HEK293 (cell line): Measurements from ENCODE around the gene STEAP3.
A peak's percentile ranks its signal among the peaks of the same experiment; 100 is the strongest.

Source experiments
- CTCF ChIA-PET: fragments of 350-600 bp; formaldehyde crosslinking; extraction: SDS; loops from one replicate; lab custom pipeline; 2021; ENCODE audit warnings: antibody characterized with exemption; lab: Yijun Ruan, JAX
- POLR2A ChIA-PET: fragments of 300-600 bp; formaldehyde crosslinking; extraction: SDS; loops from one replicate; lab custom pipeline; 2020; ENCODE audit warnings: antibody characterized with exemption, inconsistent platforms; lab: Yijun Ruan, JAX
- H3K27ac ChIP-seq: fragments of 200-500 bp; sonication (Bioruptor generic); 2 replicates; pipeline ENCODE4 v1.5.1; 2014; ENCODE audit warnings: low read depth, low read length, control low read depth, inconsistent platforms; ENCODE audit errors: extremely low read depth
- H3K36me3 ChIP-seq, 2 experiments: fragments of 200-500 bp in 1 of 2; sonication (Bioruptor generic) in 1 of 2; 1 replicate in 1 of 2; 2 replicates in 1 of 2; pipeline ENCODE4 v1.5.1; 2014 to 2017; ENCODE audit warnings: inconsistent platforms in 2 of 2, low read length in 2 of 2; ENCODE audit not compliant: control insufficient read depth in 2 of 2, insufficient read depth in 1 of 2
- H3K4me1 ChIP-seq: fragments of 200-500 bp; sonication (Bioruptor generic); 2 replicates; pipeline ENCODE4 v1.5.1; 2014; ENCODE audit warnings: mild to moderate bottlenecking, low read length, inconsistent platforms; ENCODE audit not compliant: control insufficient read depth, insufficient read depth
- H3K4me3 ChIP-seq: 2 replicates; pipeline ENCODE4 v1.5.1; 2011; ENCODE audit warnings: low read depth, mild to moderate bottlenecking, control low read depth, low read length, moderate library complexity
- H3K9me3 ChIP-seq: fragments of 200-500 bp; sonication (Bioruptor generic); 2 replicates; pipeline ENCODE4 v1.5.1; 2014; ENCODE audit warnings: low read depth, low read length, inconsistent platforms; ENCODE audit not compliant: control insufficient read depth, insufficient read depth
- BCL11A ChIP-seq: fragments of 450-650 bp; formaldehyde crosslinking; IDR thresholded peaks from 2 replicates; pipeline ENCODE4 v1.5.1; 2016; ENCODE audit warnings: low read depth, missing biosample characterization, missing genetic modification characterization
- EGR2 ChIP-seq: fragments of 450-650 bp; formaldehyde crosslinking; IDR thresholded peaks from 2 replicates; pipeline ENCODE4 v1.5.1; 2016; ENCODE audit warnings: low read depth, missing biosample characterization, missing genetic modification characterization
- KLF10 ChIP-seq: fragments of 450-650 bp; IDR thresholded peaks from 2 replicates; pipeline ENCODE4 v1.5.1; 2018; ENCODE audit warnings: missing biosample characterization, mild to moderate bottlenecking, missing genetic modification characterization
- PRDM1 ChIP-seq: fragments of 450-650 bp; formaldehyde crosslinking; IDR thresholded peaks from 2 replicates; pipeline ENCODE4; 2016; ENCODE audit warnings: missing biosample characterization, missing genetic modification characterization
- REPIN1 ChIP-seq: fragments of 450-650 bp; formaldehyde crosslinking; IDR thresholded peaks from 2 replicates; pipeline ENCODE4 v1.5.1; 2017; ENCODE audit warnings: missing biosample characterization, missing genetic modification characterization, low read depth
- ZFHX2 ChIP-seq: fragments of 450-650 bp; formaldehyde crosslinking; conservative IDR thresholded peaks from 2 replicates; pipeline ENCODE4 v1.5.1; 2016; ENCODE audit warnings: missing biosample characterization, missing genetic modification characterization
- ZNF133 ChIP-seq: fragments of 450-650 bp; formaldehyde crosslinking; IDR thresholded peaks from 2 replicates; pipeline ENCODE4 v1.5.1; 2016; ENCODE audit warnings: missing biosample characterization, missing genetic modification characterization
- ZNF214 ChIP-seq: fragments of 450-650 bp; formaldehyde crosslinking; IDR thresholded peaks from 2 replicates; pipeline ENCODE4 v1.5.1; 2017; ENCODE audit warnings: missing biosample characterization, mild to moderate bottlenecking, missing genetic modification characterization, borderline replicate concordance
- ZNF654 ChIP-seq: fragments of 450-650 bp; formaldehyde crosslinking; IDR thresholded peaks from 2 replicates; pipeline ENCODE4 v1.5.1; 2016; ENCODE audit warnings: low read depth, missing biosample characterization, missing genetic modification characterization
- TF ChIP-seq, protein P1 (sequence below): fragments of 450-650 bp; formaldehyde crosslinking; IDR thresholded peaks from 2 replicates; pipeline ENCODE4 v1.5.1; 2016; ENCODE audit warnings: missing biosample characterization, missing genetic modification characterization
- TF ChIP-seq, protein P2 (sequence below): fragments of 450-650 bp; formaldehyde crosslinking; IDR thresholded peaks from 2 replicates; pipeline ENCODE4 v1.5.1; 2016; ENCODE audit warnings: missing biosample characterization, missing genetic modification characterization
- TF ChIP-seq, protein P3 (sequence below): fragments of 450-650 bp; formaldehyde crosslinking; IDR thresholded peaks from 2 replicates; pipeline ENCODE4 v1.5.1; 2016; ENCODE audit warnings: missing biosample characterization, missing genetic modification characterization
- TF ChIP-seq, protein P4 (sequence below): fragments of 450-650 bp; formaldehyde crosslinking; IDR thresholded peaks from 2 replicates; pipeline ENCODE4 v1.5.1; 2017; ENCODE audit warnings: missing biosample characterization, missing genetic modification characterization
- TF ChIP-seq, protein P5 (sequence below): fragments of 450-650 bp; formaldehyde crosslinking; IDR thresholded peaks from 2 replicates; pipeline ENCODE4 v1.5.1; 2016; ENCODE audit warnings: missing biosample characterization, missing genetic modification characterization
- TF ChIP-seq, protein P6 (sequence below): fragments of 450-650 bp; formaldehyde crosslinking; IDR thresholded peaks from 2 replicates; pipeline ENCODE4 v1.5.1; 2016; ENCODE audit warnings: missing biosample characterization, missing genetic modification characterization

The STEAP3 gene

DNA sequence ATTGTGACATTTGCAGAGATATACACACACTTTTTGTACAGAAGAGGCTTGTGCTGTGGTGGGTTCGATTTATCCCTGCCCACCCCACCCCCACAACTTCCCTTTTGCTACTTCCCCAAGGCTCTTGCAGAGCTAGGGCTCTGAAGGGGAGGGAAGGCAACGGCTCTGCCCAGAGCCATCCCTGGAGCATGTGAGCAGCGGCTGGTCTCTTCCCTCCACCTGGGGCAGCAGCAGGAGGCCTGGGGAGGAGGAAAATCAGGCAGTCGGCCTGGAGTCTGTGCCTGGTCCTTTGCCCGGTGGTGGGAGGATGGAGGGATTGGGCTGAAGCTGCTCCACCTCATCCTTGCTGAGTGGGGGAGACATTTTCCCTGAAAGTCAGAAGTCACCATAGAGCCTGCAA, 40.0 kb downstream of the STEAP3 start:
- Histone ChIP-seq H3K36me3 (peaks cover 0 to 9% of the 10 kb centered on the region in 2 experiments; a peak in 1 of 3 replicates), H3K9me3 (no peaks in the 10 kb centered on the region), H3K27ac (no peak overlapping the region), H3K4me1 (no peaks in the 10 kb centered on the region), H3K4me3 (no peak overlapping the region)
- TF ChIP-seq, protein P1, sequence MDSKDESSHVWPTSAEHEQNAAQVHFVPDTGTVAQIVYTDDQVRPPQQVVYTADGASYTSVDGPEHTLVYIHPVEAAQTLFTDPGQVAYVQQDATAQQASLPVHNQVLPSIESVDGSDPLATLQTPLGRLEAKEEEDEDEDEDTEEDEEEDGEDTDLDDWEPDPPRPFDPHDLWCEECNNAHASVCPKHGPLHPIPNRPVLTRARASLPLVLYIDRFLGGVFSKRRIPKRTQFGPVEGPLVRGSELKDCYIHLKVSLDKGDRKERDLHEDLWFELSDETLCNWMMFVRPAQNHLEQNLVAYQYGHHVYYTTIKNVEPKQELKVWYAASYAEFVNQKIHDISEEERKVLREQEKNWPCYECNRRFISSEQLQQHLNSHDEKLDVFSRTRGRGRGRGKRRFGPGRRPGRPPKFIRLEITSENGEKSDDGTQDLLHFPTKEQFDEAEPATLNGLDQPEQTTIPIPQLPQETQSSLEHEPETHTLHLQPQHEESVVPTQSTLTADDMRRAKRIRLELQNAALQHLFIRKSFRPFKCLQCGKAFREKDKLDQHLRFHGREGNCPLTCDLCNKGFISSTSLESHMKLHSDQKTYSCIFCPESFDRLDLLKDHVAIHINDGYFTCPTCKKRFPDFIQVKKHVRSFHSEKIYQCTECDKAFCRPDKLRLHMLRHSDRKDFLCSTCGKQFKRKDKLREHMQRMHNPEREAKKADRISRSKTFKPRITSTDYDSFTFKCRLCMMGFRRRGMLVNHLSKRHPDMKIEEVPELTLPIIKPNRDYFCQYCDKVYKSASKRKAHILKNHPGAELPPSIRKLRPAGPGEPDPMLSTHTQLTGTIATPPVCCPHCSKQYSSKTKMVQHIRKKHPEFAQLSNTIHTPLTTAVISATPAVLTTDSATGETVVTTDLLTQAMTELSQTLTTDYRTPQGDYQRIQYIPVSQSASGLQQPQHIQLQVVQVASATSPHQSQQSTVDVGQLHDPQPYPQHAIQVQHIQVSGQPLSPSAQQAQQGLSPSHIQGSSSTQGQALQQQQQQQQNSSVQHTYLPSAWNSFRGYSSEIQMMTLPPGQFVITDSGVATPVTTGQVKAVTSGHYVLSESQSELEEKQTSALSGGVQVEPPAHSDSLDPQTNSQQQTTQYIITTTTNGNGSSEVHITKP, result 0 out of 2 replicates have a peak, but pooled peaks have one; percentile 30
- no peak for TF ChIP-seq ZNF133 (tag by site-specific recombination)
- ChIA-PET POLR2A (no interaction called here), CTCF (interaction anchor here (0.8 to 4.4 kb wide), 7 partner anchors 12 to 380 kb away, joined by 5 to 53 read pairs (median 6); no protein-coding TSS in a partner anchor)

DNA sequence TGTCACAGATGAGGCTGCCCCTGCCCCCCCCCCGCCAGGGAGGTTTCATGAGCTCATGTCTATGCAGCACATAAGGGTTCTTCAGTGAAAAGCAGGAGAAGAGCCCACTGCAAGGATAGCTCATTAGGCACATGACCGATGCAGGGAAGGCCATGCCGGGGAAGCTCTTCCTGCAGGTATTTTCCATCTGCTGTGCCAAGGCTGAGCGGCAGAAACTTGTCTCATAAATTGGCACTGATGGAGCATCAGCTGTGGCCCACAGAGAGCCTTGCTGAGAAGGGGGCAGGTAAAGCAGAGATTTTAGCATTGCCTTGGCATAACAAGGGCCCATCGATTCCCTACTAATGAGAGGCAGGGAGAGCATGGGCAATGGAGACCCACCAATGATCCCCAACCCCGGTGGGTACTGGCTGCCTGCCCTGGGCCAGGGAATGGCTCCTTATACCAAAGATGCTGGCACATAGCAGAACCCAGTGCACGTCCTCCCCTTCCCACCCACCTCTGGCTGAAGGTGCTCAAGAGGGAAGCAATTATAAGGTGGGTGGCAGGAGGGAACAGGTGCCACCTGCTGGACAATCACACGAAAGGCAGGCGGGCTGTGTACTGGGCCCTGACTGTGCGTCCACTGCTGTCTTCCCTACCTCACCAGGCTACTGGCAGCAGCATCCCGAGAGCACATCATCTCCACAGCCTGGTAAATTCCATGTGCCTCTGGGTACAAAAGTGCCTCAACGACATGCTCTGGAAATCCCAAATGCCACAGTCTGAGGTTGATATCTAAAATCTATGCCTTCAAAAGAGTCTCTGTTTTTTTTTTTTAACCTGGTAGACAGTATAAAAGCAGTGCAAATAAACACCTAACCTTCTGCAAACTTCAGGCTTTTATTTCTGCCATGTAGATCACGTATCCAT, 41.4 kb downstream of the STEAP3 start:
- ChIA-PET CTCF (interaction anchor here (0.5 to 4.4 kb wide), 26 partner anchors 9 to 383 kb away, joined by 3 to 53 read pairs (median 6); partner anchors contain the start of gene STEAP3), POLR2A (no interaction called here)
- Histone ChIP-seq H3K4me3 (no peak overlapping the region), H3K36me3 (peaks cover 0 to 9% of the 10 kb centered on the region in 2 experiments; a peak in 1 of 3 replicates), H3K9me3 (no peaks in the 10 kb centered on the region), H3K4me1 (no peaks in the 10 kb centered on the region), H3K27ac (no peak overlapping the region)
- TF ChIP-seq, protein P2, sequence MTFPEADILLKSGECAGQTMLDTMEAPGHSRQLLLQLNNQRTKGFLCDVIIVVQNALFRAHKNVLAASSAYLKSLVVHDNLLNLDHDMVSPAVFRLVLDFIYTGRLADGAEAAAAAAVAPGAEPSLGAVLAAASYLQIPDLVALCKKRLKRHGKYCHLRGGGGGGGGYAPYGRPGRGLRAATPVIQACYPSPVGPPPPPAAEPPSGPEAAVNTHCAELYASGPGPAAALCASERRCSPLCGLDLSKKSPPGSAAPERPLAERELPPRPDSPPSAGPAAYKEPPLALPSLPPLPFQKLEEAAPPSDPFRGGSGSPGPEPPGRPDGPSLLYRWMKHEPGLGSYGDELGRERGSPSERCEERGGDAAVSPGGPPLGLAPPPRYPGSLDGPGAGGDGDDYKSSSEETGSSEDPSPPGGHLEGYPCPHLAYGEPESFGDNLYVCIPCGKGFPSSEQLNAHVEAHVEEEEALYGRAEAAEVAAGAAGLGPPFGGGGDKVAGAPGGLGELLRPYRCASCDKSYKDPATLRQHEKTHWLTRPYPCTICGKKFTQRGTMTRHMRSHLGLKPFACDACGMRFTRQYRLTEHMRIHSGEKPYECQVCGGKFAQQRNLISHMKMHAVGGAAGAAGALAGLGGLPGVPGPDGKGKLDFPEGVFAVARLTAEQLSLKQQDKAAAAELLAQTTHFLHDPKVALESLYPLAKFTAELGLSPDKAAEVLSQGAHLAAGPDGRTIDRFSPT (tag by site-specific recombination), result no peak
- TF ChIP-seq, protein P3, sequence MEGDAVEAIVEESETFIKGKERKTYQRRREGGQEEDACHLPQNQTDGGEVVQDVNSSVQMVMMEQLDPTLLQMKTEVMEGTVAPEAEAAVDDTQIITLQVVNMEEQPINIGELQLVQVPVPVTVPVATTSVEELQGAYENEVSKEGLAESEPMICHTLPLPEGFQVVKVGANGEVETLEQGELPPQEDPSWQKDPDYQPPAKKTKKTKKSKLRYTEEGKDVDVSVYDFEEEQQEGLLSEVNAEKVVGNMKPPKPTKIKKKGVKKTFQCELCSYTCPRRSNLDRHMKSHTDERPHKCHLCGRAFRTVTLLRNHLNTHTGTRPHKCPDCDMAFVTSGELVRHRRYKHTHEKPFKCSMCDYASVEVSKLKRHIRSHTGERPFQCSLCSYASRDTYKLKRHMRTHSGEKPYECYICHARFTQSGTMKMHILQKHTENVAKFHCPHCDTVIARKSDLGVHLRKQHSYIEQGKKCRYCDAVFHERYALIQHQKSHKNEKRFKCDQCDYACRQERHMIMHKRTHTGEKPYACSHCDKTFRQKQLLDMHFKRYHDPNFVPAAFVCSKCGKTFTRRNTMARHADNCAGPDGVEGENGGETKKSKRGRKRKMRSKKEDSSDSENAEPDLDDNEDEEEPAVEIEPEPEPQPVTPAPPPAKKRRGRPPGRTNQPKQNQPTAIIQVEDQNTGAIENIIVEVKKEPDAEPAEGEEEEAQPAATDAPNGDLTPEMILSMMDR (tag by site-specific recombination), result peak; percentile 78
- peak; percentile 70 for TF ChIP-seq EGR2 (tag by site-specific recombination)
- peak; percentile 61; the same call in 1 of the 2 replicates for TF ChIP-seq ZNF214
- peak; percentile 65 for TF ChIP-seq ZNF654 (tag by site-specific recombination)
- peak; percentile 79 for TF ChIP-seq ZFHX2 (tag by site-specific recombination)

DNA sequence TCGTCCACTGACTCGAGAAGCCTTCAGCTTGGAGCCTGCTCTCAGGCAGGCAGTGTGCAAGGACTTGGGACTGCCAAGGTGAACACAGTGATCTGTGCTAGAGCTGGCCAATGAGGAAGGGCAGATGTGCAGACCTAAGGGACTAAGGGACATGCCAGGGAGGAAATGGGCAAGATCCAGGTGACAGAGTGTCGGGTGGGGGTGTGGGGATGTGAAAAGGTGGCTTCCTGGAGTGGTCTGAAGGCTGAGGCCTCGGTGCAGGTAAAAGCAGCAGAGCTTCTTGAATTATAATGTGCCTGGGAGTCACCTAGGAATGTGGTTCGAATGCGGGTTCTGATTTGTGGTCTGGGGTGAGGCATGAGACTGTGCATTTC, 42.0 kb downstream of the STEAP3 start:
- Histone ChIP-seq H3K4me1 (no peaks in the 10 kb centered on the region), H3K4me3 (no peak overlapping the region), H3K9me3 (no peaks in the 10 kb centered on the region), H3K27ac (no peak overlapping the region), H3K36me3 (peaks cover 0 to 9% of the 10 kb centered on the region in 2 experiments; a peak in 1 of 3 replicates)
- ChIA-PET CTCF (interaction anchor here (0.5 to 4.4 kb wide), 15 partner anchors 9 to 384 kb away, joined by 3 to 53 read pairs (median 7); partner anchors contain the start of gene STEAP3), POLR2A (no interaction called here)
- TF ChIP-seq BCL11A (tag by site-specific recombination) (no peak), PRDM1 (tag by site-specific recombination) (no peak), REPIN1 (tag by site-specific recombination) (no peak), KLF10 (no peak)
- TF ChIP-seq, protein P4, sequence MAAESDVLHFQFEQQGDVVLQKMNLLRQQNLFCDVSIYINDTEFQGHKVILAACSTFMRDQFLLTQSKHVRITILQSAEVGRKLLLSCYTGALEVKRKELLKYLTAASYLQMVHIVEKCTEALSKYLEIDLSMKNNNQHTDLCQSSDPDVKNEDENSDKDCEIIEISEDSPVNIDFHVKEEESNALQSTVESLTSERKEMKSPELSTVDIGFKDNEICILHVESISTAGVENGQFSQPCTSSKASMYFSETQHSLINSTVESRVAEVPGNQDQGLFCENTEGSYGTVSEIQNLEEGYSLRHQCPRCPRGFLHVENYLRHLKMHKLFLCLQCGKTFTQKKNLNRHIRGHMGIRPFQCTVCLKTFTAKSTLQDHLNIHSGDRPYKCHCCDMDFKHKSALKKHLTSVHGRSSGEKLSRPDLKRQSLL (tag by site-specific recombination), result no peak
- TF ChIP-seq, protein P5, sequence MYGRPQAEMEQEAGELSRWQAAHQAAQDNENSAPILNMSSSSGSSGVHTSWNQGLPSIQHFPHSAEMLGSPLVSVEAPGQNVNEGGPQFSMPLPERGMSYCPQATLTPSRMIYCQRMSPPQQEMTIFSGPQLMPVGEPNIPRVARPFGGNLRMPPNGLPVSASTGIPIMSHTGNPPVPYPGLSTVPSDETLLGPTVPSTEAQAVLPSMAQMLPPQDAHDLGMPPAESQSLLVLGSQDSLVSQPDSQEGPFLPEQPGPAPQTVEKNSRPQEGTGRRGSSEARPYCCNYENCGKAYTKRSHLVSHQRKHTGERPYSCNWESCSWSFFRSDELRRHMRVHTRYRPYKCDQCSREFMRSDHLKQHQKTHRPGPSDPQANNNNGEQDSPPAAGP (tag by site-specific recombination), result no peak
- TF ChIP-seq, protein P6, sequence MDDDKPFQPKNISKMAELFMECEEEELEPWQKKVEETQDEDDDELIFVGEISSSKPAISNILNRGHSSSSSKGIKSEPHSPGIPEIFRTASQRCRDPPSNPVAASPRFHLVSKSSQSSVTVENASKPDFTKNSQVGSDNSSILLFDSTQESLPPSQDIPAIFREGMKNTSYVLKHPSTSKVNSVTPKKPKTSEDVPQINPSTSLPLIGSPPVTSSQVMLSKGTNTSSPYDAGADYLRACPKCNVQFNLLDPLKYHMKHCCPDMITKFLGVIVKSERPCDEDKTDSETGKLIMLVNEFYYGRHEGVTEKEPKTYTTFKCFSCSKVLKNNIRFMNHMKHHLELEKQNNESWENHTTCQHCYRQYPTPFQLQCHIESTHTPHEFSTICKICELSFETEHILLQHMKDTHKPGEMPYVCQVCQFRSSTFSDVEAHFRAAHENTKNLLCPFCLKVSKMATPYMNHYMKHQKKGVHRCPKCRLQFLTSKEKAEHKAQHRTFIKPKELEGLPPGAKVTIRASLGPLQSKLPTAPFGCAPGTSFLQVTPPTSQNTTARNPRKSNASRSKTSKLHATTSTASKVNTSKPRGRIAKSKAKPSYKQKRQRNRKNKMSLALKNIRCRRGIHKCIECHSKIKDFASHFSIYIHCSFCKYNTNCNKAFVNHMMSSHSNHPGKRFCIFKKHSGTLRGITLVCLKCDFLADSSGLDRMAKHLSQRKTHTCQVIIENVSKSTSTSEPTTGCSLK, result no peak
